Skeletal muscle tissue (tissue), 4 donors: ENCODE data around the gene KCNAB1. TPM values are rescaled to one million over a fixed set of nuclear protein-coding genes. Genes with fewer than 3 reads are reported as not detected.

Experiments
- H3K27ac ChIP-seq: one replicate; pipeline ENCODE4 v1.7.0; 2013; ENCODE audit warnings: mild to moderate bottlenecking, low read depth, low read length, inconsistent platforms
- H3K27me3 ChIP-seq, 3 donors: one replicate each; pipeline ENCODE4 v1.7.0; 2013; ENCODE audit warnings: low read length in 3 of 3; ENCODE audit not compliant: control insufficient read depth in 3 of 3, insufficient read depth in 3 of 3
- H3K36me3 ChIP-seq, 3 donors: one replicate each; pipeline ENCODE4 v1.7.0; 2013; ENCODE audit warnings: low read length in 3 of 3; ENCODE audit not compliant: control insufficient read depth in 3 of 3, insufficient read depth in 3 of 3
- H3K4me1 ChIP-seq, 3 donors: one replicate each; pipeline ENCODE4 v1.7.0; 2013; ENCODE audit warnings: low read length in 3 of 3, mild to moderate bottlenecking in 3 of 3; ENCODE audit not compliant: control insufficient read depth in 3 of 3, insufficient read depth in 3 of 3
- H3K4me3 ChIP-seq, 3 donors: one replicate each; pipeline ENCODE4 v1.7.0; 2013; ENCODE audit warnings: low read length in 3 of 3
- H3K9ac ChIP-seq, 3 donors: one replicate each; pipeline ENCODE4 v1.7.0; 2013; ENCODE audit warnings: low read length in 3 of 3, mild to moderate bottlenecking in 3 of 3, moderate library complexity in 2 of 3, low read depth in 1 of 3
- H3K9me3 ChIP-seq, 3 donors: one replicate each; pipeline ENCODE4 v1.7.0; 2013; ENCODE audit warnings: low read length in 3 of 3; ENCODE audit not compliant: control insufficient read depth in 3 of 3
- total RNA-seq: library from RNA; depleted of rRNA; stranded (reverse); fragments of >200 nt; gene quantifications from one replicate; pipeline ENCODE4 v1.2.3, GENCODE V29; 2014
- donor health status: Osteomylitis.

Gene KCNAB1
- total RNA-seq, 1 donor from 2014 or later = 4.2 TPM

DNA sequence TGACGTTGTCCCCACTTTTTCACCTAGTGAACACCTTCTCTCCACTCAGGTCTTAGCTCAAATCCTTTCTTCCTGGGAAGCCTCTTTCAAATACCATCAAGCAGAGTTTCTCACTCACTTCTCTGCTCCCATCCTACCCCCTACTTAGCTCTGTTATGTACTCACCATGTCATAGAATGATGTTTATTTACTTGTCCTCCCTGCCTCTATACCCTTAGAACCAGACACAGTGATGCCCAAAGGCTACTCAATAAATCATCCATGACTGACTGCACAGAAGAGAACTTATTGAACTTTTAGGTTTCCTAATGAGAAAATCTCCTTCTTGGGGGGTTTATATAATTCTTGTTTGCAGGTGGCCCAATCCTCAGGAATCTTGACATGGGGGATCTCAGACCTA lies 280.4 kb downstream of the KCNAB1 start:
- H3K9me3 ChIP-seq = no peaks in the 10 kb centered on the region
- H3K36me3 ChIP-seq = no peaks in the 10 kb centered on the region
- no peaks in the 10 kb centered on the region for H3K4me1 ChIP-seq
- no peak overlapping the region for H3K4me3 ChIP-seq
- no peak overlapping the region for H3K9ac ChIP-seq
- no peaks in the 10 kb centered on the region for H3K27me3 ChIP-seq
- H3K27ac ChIP-seq = no peak overlapping the region

DNA sequence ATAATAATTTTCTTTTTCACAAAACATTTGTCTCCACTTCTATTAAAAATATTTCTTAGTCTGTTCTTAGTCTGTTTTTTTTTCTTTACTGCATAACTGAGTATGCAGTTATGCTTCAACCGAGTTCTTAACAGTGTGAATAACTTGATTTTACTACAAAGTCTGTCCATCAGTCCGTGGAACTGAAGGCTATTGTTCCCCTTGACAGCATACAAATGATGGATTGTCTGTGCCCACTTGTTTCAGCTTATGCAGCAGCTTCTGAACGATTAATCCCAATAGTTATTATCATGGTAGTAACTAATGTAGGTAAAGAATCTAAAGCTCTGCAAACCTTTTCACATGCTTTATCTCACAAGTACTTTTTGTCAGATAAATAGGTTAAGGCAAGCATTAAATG lies 283.8 kb downstream of the KCNAB1 start:
- H3K27ac ChIP-seq = no peak overlapping the region
- H3K9ac ChIP-seq = no peak overlapping the region
- H3K4me3 ChIP-seq = no peak overlapping the region
- no peaks in the 10 kb centered on the region for H3K9me3 ChIP-seq
- H3K4me1 ChIP-seq = no peaks in the 10 kb centered on the region
- H3K36me3 ChIP-seq = no peaks in the 10 kb centered on the region
- H3K27me3 ChIP-seq = no peaks in the 10 kb centered on the region

DNA sequence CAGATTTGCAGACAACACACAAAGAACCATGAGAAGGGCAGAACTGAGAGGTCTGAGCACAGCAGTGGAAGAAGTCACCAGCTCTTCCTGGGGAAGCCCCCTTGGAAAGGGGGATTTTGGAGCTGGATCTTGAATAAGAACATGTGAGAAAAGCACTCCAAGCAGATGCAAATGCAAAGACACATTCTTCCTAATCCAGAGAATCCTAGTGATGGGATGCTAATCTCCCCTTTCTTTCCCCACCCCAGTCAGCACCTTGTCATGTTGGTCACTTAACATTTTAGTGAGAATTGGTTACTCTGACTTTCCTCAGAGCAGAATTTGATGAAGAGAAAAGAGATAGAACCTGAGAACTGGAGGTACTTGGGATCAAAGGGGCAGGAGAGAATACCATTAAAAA lies 286.0 kb downstream of the KCNAB1 start:
- no peaks in the 10 kb centered on the region for H3K27me3 ChIP-seq
- no peaks in the 10 kb centered on the region for H3K4me1 ChIP-seq
- no peak overlapping the region for H3K27ac ChIP-seq
- no peaks in the 10 kb centered on the region for H3K36me3 ChIP-seq
- no peak overlapping the region for H3K9ac ChIP-seq
- H3K4me3 ChIP-seq = no peak overlapping the region
- no peaks in the 10 kb centered on the region for H3K9me3 ChIP-seq

DNA sequence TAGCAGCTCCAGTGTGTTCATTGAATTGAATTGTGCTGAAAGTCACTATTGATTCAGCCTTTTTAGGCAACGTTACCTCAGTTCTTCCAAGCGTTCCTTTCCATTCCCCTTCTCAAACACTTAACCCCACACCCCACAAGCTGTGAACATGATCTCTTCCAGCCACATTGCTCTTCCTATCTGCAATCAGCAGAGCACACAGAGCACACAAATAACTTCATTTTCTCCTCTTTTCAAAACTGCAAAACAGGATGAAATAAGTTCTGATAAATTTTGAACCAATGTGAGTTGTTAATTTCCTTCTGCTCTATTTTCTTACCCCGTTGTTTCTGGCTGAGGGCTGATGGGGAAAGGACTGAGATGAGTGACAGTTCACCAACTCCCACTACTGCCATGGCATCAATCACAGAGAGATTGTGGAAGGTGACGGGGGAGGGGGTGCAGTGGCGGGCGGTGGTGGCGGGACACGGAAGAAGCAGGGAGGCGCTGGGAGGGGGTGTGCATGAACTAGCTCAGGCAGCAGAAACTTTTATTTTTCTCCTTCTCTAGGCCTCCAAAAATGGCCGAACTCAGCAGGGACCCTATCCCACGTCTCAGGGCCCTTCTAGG lies 287.3 kb downstream of the KCNAB1 start:
- no peak overlapping the region for H3K9ac ChIP-seq
- no peaks in the 10 kb centered on the region for H3K4me1 ChIP-seq

DNA sequence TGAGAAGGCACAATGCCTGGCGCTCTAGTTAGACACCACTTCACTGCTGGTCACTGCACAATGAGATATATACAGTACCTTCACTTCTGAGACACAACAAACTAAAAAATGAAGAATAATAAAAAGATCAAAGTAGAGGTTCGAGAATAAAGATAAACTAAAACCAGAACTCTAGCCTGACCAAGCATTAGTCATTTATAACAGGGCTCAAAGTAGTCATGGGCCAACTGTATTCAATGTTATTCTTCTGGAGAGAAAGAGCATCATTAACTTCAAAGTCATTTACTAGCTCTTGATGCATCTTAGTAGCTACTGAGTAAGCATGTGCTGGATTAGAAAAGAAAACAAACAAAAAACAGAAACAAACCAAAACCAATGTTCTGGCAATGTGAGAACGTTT lies 289.3 kb downstream of the KCNAB1 start:
- H3K36me3 ChIP-seq = no peaks in the 10 kb centered on the region
- H3K27me3 ChIP-seq = no peaks in the 10 kb centered on the region
- no peak overlapping the region for H3K27ac ChIP-seq
- no peaks in the 10 kb centered on the region for H3K9me3 ChIP-seq
- no peak overlapping the region for H3K4me3 ChIP-seq
- H3K4me1 ChIP-seq = peaks cover 0 to 5% (median 3%) of the 10 kb centered on the region in 3 donors
- no peak overlapping the region for H3K9ac ChIP-seq

More for the DNA sequence above, 287.3 kb downstream of the KCNAB1 start:
- Histone ChIP-seq H3K27ac (no peak overlapping the region), H3K27me3 (no peaks in the 10 kb centered on the region), H3K4me3 (no peak overlapping the region), H3K9me3 (no peaks in the 10 kb centered on the region), H3K36me3 (no peaks in the 10 kb centered on the region)

DNA sequence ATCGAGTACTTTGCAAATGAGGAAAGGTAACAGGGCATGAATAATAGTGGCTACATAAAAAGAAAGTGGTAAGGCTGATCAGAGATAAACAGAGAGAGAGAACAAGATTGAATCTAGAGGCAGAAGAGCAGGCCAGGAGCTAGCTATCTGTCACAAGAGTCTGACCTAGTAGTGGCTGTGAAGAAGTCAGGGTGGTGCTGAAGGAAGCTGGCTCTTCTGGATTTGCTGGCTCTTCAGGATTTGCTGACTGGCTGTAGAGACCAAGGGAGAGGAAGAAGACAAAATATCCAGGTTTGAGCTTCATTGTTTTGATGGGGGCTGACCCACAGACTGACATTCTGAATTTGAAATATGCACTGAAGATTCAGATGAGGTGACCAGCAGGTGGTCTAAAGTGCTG lies 292.2 kb downstream of the KCNAB1 start:
- H3K9ac ChIP-seq = no peak overlapping the region
- no peak overlapping the region for H3K27ac ChIP-seq
- H3K36me3 ChIP-seq = no peaks in the 10 kb centered on the region
- no peaks in the 10 kb centered on the region for H3K27me3 ChIP-seq
- peaks cover 4 to 10% (median 10%) of the 10 kb centered on the region in 3 donors for H3K4me1 ChIP-seq
- H3K9me3 ChIP-seq = no peaks in the 10 kb centered on the region
- H3K4me3 ChIP-seq = no peak overlapping the region

DNA sequence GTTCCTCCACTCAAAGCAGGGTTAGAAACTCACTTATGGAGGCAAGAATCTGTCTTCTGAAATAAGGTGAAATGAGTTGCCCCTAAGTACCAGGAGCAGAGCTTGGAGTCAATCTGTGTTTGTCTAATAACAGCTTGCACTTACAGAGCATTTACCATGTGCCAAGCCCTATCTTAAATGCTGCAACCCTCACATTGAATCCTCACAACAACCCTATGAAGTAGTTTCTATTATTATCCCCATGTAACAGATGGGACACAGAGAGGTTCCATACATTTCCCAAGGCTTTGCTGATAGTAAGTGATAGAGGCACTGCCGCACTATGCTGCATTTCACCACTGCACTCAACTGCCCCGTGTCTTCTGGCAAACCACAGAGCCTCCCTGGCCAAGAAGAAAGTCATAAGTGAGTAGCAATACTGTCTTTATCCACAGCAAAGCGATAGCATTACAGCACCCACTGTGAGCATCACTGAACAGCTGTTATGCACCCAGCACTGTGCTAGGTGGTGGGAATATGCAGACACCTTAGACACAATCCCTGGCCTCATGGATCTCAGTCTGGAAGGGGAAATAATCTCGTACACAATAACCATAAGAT lies 293.0 kb downstream of the KCNAB1 start:
- H3K4me1 ChIP-seq = peaks cover 6 to 13% (median 10%) of the 10 kb centered on the region in 3 donors
- no peaks in the 10 kb centered on the region for H3K9me3 ChIP-seq
- H3K36me3 ChIP-seq = no peaks in the 10 kb centered on the region
- no peaks in the 10 kb centered on the region for H3K27me3 ChIP-seq
- H3K9ac ChIP-seq = no peak overlapping the region
- H3K4me3 ChIP-seq = no peak overlapping the region
- H3K27ac ChIP-seq = no peak overlapping the region

DNA sequence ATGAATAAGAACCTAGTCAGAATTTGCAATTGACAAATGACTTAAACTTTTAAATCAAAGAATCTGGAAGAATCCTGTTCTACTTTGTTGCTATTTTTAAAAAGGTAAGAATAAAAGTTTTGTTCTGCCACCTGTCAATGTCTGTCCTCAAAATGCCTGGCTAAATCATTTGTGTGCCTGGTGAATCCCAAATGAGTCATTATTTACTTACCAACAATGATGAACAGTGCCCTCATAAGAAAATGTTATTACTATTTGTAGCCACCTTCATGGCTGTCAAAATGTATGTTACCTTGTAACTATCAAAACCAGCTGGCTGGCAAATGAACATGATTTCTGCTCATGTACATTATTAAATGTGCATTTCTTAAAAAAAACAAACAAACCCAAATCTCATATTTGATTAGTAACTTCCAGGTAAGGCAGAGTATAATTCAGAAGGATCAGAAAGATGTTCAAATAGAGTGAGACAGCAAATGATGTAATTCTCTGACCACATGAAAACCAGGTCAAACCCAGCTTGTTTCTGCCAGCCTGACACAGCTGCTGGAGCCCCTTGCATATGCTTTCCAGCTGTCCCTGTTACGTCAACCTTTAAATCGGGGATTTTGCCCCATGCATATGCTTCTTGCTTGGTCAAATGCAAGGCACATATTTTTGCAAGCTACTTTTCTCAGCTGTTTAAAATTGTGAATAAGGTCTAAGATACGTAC lies 296.6 kb downstream of the KCNAB1 start:
- no peak overlapping the region for H3K4me3 ChIP-seq
- H3K36me3 ChIP-seq = no peaks in the 10 kb centered on the region
- no peak overlapping the region for H3K27ac ChIP-seq
- no peaks in the 10 kb centered on the region for H3K27me3 ChIP-seq
- H3K9me3 ChIP-seq = no peaks in the 10 kb centered on the region
- no peak overlapping the region for H3K9ac ChIP-seq
- H3K4me1 ChIP-seq = peaks cover 7 to 15% (median 10%) of the 10 kb centered on the region in 3 donors

DNA sequence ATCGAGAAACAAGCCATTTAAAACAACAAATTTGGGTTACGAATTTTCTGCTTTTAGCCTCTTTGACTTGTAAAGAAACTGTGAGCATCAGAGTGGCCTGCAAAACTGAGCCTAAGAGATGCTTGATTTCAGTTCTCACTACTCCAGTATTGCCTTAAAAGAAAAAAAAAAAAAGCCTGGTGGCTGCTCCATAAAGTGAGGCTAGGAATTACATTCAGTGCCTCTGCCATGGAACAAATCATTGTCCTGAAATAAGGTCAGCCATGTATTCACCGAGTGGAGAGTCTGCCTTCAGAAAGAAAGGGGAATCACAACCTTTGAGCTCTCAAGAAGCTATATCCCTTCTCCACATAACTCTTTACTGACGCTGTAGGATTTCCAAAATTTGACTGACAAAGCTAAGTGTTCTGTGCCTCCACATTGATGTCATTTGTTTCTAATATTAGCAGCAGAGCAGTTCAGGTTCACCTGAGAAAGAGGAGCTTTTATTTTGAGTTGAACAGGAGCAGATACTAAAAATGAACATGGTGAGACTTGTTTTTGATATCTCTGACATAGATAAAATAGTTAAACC lies 297.3 kb downstream of the KCNAB1 start:
- H3K27me3 ChIP-seq = no peaks in the 10 kb centered on the region
- H3K4me1 ChIP-seq = peaks cover 7 to 15% (median 10%) of the 10 kb centered on the region in 3 donors
- H3K4me3 ChIP-seq = no peak overlapping the region
- H3K9ac ChIP-seq = no peak overlapping the region
- H3K36me3 ChIP-seq = no peaks in the 10 kb centered on the region
- peak overlapping the region; percentile 6 for H3K27ac ChIP-seq
- H3K9me3 ChIP-seq = no peaks in the 10 kb centered on the region

DNA sequence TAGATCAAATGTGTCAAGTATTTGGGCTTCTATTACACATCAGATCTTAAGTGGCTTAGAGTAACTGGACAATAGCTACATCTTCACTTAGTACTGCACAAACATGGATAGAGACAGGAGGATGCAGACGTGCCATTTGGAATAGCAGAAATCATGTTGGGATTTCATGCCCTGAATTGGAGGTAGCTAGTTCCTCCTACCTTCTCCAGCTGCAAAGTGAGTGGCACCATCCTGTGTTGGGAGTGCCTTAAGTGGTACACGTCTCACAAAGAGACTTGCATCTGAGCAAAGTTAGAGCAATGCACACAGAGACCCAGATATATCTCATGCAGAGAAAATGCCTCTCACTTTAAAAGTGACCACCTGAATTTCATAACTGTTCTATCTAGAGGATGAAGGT lies 298.1 kb downstream of the KCNAB1 start:
- Histone ChIP-seq H3K4me1 (peaks cover 7 to 13% (median 9%) of the 10 kb centered on the region in 3 donors), H3K9ac (no peak overlapping the region), H3K36me3 (no peaks in the 10 kb centered on the region), H3K9me3 (no peaks in the 10 kb centered on the region), H3K4me3 (no peak overlapping the region), H3K27ac (no peak overlapping the region), H3K27me3 (no peaks in the 10 kb centered on the region)
